ENCODE data around the gene SLFN12L.
A peak's percentile ranks its signal among the peaks of the same experiment; 100 is the strongest.
"Not testable (repeated sequence)": the region's sequence is repeated elsewhere in the genome, so short reads cannot be mapped to it uniquely, and the experiment has no call there.

Gene SLFN12L

DNA sequence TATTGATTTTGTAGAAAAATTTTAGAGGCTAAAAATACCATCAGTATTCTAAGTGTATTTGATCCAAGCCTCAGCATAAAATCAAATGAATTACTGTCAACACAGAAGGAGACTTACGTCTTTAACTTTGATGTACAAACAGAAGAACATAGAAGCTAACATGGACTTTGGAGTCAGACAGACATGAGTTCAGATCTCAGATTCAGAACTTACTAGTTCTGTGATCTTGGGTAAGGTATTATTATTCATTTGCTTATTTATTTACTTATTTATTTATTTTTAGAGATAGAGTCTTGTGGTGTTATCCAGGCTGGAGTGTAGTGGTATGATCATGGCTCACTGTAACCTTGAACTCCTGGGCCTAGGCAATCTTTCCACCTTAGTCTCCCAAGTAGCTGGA lies 4.0 kb upstream of the SLFN12L start:
- peak; percentile 54 for DNase-seq

DNA sequence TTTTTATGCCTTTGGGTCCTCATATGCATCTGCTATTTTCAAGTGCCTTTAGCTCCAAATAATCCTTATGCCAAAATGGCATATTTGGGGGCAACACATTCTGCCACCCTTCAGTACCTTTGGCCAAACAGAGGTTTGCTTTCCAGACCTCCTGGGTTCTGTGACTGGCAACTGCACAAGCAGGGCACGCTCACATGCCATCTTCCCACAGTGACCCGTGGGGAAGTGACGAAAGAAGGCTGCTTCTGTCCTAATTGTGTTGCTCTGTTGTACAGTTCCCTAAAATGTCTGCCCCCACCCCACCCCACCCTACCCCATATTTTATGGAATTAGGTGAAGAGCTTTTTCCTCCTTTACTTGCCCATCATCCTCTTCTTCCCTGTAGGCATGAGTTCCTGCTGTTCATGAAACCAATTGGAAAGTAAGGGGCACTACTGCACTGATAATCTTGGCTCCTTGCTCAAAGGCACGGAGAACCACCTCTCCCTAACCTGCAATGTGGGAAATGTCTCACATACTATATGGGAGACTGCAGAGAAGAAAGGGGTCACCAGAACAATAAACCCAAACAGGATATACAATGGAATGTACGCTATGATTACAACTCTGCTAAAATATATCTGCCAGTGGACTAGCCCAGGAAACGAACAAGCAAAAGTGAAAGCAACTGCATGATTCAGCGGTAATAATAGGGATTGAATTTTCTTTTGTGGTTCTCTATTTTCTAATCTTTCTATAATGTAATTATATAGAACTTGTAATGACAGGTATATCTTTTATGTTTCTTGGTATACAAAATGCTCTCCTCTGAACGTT lies 3.3 kb upstream of the SLFN12L start:
- peak; percentile 56 for DNase-seq

DNA sequence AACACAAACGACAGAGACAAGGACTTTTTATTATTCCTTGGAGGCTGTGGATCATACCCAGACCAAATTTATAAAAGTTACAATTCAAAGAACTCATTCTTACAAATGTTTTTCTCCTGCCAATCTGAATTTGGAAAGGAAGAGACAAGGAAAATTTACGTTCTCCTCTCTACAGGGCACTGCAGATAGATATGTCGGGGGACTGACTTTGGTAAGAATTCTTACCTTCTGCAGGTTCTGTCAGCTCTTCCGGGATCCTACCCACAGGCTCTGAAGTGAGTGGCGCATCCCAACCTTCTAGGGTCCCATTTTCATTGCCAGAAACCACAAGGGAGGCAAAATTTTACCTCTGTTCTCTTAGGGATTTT lies 2.2 kb upstream of the SLFN12L start:
- no peak for DNase-seq

DNA sequence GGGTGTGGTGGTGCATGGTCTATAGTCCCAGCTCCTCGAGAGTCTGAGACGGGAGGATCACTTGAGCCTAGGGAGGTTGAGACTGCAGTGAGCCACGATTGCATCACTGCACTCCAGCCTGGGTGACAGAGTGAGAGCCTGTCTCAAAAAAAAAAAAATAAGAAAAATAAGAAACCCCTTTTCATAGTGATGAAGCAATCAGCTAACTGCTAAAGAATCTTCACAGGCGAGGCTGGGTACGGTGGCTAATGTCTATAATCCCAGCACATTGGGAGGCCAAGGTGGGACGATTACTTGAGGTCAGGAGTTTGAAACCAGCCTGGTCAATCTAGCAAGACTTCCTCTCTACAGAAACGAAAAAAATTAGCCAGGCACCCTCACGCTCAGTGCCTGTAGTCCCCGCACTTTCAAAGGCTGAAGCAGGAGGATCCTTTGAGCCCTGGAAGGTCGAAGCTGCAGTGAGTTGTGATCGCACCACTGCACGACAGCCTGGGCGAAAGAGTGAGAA lies 760 bp downstream of the SLFN12L start:
- DNase-seq: no peak

DNA sequence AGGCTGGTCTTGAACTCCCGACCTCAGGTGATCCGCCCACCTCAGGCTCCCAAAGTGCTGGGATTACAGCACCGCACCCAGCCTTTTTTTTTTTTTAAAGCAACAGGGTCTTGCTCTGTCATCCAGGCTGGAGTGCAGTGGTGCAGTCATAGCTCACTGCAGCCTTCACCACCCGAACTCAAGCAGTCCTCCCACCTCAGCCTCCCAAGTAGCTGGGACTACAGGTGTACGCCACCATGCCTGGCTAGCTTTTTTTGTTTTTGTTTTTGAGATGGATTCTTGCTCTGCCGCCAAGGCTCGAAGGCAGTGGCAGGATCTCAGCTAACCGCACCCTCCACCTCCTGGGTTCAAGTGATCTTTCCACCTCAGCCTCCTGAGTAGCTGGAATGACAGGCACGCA lies 2.1 kb downstream of the SLFN12L start:
- DNase-seq: not testable (repeated sequence)

DNA sequence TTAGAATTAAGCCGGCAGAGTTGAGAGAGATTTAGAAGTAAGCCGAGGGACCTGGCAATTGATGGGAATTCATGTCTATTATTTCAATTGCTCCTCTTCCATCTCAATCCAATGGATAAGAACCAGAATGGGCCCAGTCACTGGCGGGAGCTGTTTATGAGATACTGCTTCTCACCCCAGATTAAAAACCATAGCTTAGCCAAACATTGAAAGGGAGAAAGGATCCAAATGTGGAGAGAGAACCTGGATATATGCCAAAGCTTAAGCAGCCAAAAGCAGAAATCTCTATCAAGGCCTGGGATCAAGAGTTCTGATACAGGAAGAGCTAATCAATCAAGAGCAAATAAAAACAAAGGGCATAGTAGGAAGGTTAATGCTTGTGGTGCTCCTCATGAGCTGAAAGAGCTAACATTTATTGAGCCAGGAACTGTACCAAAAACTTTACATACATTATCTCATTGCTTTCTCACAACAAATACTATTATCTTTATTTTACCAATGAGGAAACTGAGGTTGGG lies 2.8 kb downstream of the SLFN12L start:
- DNase-seq: no peak

DNA sequence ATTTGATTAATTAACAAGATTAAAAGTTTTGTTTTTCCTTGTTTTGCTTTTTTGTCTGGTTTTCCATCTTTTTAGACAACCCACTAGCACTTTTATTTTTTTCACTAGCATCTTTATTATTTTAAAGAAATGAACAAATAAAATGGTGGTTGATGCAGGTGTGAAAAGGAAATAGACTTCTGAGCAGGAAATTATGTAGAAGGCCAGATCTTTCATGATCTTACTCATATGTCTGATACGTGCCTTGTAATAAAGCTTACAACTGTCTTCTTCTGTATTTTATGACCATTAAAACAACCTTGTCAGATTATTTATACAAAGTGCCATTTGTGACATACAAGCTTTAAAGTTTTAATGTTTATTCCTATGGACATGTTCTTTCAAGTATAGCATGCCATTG lies 6.3 kb downstream of the SLFN12L start:
- DNase-seq: no peak

DNA sequence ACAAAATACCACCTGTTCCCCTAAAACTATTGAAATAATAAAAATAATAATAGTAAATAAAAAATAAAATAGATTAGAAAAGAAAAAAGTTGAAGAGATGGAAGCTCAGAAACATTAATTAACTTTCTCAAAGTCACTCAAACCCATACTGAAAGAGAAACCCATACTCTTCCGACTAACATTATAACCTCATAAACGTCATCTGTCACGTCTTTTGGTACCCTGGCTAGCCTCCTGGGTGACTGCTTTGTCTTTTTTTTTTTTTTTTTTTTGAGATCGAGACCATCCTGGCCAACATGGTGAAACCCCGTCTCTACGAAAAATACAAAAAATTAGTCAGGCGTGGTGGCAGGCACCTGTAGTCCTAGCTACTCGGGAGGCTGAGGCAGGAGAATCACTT lies 7.6 kb downstream of the SLFN12L start:
- DNase-seq: no peak

DNA sequence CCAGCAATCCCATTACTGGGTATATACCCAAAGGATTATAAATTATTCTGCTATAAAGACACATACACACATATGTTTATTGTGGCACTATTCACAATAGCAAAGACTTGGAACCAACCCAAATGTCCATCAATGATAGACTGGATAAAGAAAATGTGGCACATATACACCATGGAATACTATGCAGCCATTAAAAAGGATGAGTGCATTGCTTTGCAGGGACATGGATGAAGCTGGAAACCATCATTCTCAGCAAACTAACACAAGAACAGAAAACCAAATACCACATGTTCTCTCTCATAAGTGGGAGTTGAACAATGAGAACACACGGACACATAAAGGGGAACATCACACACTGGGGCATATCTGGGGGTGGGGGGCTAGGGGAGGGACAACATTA lies 8.2 kb downstream of the SLFN12L start:
- not testable (repeated sequence) for DNase-seq

DNA sequence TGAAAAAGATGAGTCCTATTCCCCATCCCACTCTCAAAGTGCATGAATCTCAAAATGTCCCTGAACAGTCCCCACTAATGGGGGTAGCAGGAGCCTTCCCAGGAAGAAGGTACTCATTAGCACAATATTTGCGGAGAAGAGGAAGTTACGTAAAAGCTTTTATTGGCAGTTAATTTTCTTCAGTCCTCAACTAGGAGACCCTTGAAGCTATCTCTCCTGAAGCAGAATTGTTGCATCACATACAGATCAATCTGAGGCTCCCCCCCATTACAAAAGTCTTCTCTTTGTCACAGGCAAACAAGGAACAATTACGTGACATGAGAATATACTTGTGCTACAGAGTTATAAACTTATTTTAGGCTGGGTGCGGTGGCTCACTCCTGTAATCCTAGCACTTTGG lies 14.2 kb downstream of the SLFN12L start:
- DNase-seq: no peak

DNA sequence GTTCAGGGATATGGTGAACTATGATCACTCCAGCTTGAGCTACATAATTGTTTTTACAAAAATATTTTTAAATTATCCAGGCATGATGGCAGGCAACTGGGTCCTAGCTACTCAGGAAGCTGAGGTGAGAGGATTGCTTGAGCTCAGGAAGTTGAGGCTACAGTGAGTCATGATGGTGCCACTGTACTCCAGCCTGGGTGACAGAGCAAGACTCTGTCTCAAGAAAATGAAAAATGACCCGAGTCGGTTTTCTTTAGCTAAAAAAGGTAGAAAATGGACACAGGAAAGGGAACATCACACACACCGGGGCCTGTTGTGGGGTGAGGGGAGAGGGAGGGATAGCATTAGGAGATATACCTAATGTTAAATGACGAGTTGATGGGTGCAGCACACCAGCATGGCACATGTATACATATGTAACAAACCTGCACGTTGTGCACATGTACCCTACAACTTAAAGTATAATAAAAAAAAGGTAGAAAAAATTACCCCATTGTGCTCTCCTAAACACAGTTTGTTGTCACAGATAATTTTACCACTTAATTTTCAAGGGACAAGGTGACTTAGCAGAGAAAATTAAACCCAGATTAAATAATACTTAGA lies 15.7 kb downstream of the SLFN12L start:
- not testable (repeated sequence) for DNase-seq

DNA sequence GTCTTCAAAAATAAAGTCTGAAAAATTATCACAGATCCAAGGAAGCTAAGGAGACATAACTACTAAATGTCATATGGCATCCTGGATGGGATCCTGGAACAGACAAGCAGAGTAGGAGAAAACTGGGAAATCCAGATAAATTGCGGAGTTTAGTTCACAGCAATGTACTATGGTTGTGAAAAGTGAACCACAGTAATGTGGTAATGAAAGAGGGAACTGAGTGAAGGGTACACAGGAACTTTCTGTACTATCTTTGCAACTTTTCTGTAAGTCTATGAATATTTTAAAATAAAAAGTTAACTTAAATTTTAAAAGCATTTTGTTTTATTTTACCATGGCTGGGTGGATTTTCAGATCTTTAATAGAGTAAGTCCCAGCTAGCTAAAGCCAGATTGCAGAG lies 16.3 kb downstream of the SLFN12L start:
- DNase-seq: no peak

DNA sequence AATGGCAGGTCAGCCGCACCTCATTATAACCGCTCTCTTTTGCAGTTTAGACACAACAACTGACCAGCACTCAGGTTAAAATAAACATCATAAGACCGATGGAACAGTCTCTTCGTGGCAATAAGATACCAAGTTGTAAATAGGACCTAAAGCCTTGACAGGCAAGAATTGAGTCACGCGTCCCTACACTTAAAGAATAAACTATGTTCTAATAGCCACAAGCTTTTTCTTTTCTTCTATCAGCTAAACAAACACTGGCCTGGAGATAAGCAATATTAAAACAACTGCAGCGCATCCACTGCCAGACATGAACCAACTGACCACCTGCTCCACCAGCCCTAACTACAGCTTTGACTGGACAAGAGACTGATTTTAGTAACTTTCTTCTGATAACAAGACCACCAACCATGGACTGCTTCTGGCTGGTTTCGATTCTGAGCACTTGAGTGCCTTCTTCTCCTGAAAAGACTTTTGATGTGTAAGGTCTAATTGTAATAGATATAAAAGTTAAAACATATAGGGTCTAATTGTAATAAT lies 17.5 kb downstream of the SLFN12L start:
- DNase-seq: no peak

DNA sequence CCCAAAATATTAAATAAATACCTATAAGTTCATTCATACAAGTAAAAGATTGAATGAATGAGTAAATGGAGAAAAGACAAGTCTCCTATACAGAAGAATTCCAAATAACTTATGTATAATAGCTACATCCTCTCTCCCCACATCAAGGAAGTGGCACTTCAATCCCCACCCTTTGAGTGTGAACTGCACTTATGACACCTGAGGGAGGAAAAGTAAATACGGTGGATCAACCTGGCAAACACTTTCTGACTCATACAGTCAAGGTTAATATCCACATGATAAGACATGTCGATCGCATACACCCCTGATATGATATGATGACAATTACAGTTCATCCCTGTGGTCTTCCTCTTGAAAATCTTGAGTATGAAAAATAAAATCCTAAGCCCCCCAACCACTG lies 18.0 kb downstream of the SLFN12L start:
- no peak for DNase-seq

DNA sequence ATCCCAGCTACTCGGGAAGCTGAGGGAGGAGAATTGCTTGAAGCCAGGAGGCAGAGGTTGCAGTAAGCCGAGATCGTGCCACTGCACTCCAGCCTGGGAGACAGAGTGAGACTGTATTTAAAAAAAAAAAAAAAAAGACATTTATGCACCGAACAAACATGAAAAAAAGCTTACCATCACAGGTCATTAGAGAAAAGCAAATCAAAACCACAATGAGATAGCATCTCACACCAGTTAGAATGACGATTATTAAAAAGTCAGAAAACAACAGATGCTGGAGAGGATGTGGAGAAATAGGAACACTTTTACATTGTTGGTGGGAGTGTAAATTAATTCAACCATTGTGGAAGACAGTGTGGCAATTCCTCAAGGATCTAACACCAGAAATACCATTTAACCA lies 19.0 kb downstream of the SLFN12L start:
- DNase-seq: not testable (repeated sequence)

DNA sequence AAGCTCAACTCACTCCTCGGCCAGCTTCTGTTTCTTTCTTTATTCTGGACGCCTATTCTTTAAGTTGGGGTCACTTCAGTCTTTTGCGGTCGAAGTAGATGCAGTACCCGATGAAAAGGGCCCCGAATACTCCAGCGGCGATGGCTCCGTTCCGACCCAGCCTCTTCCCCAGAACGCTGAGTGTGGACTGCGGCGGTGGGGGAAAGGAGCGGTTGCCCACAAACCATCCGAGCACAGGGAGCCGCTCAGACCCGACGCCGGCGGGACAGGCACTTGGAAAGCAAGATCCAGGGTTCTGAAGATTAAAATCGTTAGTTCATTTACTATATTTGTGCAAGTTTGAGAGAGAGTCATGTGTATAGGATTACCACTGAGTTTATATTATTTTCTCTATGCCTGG lies 22.5 kb downstream of the SLFN12L start:
- no peak for DNase-seq

DNA sequence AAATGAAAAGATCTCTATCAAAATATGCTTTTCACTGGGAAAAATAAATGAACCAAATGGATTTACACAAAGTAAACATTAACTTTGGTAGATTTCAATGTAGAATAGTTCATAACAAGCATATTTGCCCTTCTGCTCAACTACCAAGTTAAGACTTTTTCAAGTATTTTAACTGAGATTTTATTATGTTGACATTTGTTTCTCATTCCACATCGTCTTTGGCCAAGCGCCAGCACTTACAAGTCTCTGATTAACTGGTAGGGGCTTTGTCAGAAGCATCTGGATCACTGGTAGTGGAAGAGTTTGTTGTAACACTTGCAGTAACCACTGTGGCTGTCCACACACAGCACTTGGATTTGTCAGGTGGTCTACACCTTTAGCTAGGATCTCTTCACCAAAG lies 22.9 kb downstream of the SLFN12L start:
- DNase-seq: no peak

DNA sequence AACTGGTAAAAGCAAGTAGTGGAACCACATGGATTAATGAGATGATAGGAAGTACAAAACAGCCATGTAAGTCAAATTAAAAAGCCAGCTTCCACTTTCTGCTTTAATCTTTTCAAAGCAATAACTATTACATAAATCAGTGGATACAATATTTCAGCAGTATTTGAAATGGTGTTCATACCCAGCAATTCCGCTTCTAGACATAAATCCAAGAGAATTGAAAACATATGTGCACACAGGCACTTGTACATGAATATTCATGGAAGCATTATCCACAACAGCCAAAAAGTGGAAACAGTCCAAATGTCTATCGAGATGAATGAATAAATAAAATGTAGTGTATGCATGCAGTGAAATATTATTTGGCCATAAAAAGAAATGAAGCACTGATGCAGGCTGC lies 27.4 kb downstream of the SLFN12L start:
- DNase-seq: no peak

DNA sequence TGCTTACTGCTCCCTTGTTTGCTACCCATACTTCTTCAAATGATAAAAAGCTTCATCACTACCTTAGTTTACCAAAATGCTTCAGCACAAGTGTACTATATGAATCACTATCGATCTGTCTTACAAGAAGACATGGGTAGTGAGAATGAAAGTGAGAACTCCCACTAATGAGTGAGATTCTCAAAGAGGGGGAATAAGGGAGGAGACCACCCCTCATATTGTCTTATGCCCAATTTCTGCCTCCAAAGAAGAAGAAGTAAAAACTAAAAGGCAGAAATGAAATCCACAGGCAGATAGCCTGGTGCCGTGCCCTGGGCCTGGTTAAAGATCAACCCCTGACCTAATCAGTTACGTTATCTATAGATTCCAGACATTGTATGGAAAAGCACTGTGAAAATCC lies 29.8 kb downstream of the SLFN12L start:
- DNase-seq: not testable (repeated sequence)

DNA sequence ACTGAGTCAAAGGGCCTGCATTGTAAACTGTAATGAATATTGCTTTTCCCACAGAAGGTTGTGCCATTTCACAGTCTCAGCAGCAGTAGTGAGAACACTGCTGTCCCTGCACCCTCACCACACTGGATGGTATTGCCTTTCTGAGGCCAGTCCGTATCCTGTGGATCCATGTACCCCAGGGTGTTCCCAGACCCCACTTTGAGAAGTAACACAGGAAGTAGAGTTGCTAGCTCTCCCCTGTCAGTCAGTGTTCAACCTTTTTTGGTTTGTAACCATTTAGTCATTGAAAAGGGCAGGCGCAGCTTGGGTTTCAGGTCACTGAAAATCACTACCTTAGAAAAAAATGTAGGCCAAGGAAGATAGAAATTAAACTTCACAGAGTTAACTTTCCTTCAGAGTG lies 37.9 kb downstream of the SLFN12L start:
- DNase-seq: no peak

DNA sequence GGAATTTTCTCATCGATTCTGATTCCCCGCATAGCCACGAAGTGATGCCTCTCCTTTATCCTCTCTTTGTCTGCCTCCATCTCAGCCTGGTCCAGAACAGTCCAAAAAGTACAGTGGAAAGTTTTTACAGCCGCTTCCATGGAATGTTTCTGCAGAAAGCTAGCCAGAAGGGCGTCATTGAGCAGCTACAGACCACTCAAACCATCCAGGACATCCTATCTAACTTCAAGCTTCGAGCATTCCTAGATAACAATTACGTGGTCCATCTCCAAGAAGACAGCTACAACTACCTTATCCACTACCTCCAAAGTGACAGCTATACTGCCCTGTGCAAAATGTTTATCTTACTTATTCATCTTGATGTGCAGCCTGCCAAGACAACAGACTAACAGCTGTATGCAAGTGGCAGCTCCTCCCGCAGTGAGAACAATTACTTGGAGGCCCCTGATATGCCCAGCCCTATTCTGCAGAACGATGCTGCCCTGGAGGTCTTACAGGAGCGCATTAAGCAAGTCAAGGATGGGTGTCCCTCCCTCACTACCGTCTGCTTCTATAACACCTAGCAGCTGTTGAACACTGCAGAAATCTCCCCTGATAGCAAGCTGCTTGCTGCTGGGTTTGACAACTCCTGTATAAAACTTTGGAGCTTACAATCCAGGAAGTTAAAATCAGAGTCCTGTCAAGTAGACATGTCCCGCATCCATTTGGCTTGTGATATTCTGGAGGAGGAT lies 38.9 kb downstream of the SLFN12L start:
- no peak for DNase-seq

DNA sequence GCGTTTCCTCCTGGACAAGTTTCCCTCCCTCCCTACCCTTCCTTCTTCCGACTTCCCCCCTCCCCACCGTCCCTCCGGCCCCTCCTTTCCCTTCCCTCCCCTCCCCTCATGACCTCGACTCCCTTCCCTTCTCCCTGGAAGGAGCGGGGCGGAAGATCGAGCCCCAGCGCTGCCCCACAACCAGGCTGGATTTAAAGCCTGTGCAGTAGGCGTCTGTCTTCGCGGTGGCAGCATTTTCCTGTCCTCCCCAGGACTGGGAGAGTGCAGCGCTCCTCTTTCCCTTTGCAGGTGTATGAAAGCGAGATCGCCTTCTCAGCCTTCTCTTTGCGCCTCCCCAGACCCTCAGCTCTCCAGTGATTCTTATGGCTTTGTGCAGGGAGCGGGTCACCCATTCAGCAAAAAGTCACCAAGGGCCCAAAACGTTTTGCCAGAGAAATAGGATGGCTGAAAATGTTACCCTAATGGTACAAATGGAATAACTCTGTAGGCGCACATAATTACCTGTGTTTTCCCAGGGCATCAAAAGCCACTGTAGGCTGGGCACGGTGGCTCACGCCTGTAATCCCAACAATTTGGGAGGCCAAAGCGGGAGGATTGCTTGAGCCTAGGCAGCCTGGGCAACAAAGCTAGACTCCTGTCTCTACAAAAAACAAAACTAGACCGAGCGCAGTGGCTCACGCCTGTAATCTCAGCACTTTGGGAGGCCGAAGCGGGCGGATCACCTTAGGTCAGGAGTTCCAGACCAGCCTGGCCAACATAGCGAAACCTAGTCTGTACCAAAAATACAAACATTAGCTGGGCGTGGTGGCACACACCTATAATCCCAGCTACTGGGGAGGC lies 40.8 kb downstream of the SLFN12L start:
- no peak for DNase-seq

DNA sequence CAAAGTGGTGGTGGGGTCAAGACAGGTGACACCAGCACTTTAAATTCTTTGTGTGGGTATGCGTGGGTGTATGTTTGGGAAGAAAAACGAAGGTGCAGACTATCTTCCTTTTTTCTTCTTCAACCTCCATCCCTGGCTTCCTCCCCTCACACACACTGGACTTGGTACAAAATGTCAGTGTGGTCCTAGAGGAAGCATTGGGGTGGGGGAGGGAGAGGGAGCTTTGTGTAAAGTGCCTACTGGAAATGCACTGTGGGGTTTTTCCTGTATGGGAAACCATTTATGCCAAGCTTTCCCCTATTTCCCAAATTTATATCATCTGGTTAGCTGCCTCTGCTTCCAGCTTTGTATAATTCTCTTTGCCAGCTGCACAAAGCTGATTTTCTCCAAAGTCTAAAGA lies 44.4 kb downstream of the SLFN12L start:
- no peak for DNase-seq

Data from NCI-H2227 treated with DMSO at 0.1 percent for 48 hours (cell line).